DMS153 (cell line): ENCODE results near the gene SEC23A.
A peak's percentile ranks its signal among the peaks of the same experiment; 100 is the strongest.
"Not testable (repeated sequence)": the region's sequence is repeated elsewhere in the genome, so short reads cannot be mapped to it uniquely, and the experiment has no call there.

Experiments used
- DNase-seq: peaks from one replicate; lab custom pipeline; 2025; lab: John Stamatoyannopoulos, UW

Gene SEC23A

GRCh38 chr14:39102969-39103957, at the start of gene SEC23A:
SEC23A (minus strand) TSS chr14:39103235; CDS start chr14:39096118, 7,117 bp downstream.
- DNase-seq = peak; percentile 54

DNA sequence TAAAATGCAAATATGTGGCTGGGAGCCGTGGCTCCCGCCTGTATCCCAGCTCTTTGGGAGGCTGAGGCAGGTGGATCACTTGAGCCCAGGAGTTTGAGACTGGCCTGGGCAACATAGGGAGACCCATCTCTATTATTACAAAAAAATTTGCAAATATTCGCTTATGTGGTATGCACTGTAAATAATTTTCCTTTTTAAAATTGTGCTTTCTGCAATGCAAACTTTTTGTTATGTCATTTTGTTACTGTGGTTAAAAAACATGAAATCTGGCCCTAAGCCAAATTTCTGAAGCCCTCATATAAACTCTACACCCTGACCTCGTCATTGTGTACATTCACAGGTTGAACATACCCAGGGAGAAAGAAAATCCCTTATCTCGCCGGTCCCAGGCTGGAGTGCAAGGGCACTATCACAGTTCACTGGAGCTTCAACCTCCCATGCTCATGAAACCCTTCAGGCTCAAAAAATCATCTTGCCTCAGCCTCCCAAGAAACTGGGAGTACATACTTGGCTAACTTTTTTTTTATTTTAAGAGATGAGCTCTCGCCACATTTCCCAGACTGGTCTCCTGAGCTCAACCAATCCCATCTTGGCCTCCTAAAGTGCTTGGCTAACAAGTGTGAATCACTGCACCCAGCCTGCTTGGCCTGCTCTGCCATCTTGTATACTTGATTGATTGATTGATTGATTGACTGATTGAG, 42.4 kb upstream of the SEC23A start:
- no peak for DNase-seq

- DNase-seq = not testable (repeated sequence)
Measured at GRCh38 chr14:39143226-39143625, 40.2 kb upstream of the SEC23A start.

DNA sequence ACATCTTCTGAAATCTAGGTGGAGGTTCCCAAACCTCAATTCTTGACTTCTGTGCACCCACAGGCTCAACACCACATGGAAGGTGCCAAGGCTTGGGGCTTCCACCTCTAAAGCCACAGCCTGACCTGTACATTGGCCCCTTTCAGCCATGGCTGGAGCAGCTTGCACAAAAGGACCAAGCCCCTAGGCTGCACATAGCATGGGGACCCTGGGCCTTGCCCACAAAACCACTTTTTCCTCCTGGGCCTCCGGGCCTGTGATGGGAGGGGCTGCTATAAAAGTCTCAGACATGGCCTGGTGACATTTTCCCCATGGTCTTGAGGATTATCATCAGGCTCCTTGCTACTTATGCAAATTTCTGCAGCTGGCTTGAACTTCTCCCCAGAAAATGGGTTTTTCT, 38.6 kb upstream of the SEC23A start:
- not testable (repeated sequence) for DNase-seq

GRCh38 chr14:39140170-39140569, 37.1 kb upstream of the SEC23A start:
- no peak for DNase-seq

DNA sequence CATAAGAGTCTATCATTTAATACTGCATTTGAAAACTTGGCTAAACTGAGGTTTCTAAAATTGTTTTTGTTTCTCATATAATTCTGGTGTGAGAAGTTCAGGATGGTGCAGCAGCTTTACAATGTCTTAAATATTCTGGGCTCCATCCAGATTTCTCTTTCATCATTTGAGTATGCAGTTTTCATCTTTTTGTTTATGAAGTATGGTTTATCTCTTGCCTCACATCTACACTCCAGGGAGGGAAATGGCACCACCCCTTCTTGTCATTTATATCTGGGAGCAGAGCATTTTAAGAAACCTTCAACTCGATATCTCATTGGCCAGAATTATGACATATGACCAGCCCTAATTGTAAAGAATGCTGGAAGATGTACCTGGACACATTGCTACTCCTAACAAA, 35.4 kb upstream of the SEC23A start:
- no peak for DNase-seq

DNA sequence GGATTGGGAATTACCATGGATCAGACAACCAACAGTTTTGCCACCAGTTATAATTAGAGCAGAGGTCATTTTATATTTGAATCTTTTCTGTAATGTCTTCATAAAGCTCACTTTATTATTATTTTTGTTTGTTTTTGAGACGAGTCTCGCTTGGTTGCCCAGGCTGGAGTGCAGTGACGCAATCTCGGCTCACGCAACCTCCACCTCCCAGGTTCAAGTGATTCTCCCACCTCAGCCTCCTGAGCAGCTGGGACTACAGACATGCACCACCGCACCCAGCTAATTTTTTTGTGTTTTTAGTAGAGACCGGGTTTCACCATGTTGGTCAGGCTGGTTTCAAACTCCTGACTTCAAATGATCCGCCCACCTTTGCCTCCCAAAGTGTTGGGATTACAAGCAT, 34.8 kb upstream of the SEC23A start:
- not testable (repeated sequence) for DNase-seq

DNA sequence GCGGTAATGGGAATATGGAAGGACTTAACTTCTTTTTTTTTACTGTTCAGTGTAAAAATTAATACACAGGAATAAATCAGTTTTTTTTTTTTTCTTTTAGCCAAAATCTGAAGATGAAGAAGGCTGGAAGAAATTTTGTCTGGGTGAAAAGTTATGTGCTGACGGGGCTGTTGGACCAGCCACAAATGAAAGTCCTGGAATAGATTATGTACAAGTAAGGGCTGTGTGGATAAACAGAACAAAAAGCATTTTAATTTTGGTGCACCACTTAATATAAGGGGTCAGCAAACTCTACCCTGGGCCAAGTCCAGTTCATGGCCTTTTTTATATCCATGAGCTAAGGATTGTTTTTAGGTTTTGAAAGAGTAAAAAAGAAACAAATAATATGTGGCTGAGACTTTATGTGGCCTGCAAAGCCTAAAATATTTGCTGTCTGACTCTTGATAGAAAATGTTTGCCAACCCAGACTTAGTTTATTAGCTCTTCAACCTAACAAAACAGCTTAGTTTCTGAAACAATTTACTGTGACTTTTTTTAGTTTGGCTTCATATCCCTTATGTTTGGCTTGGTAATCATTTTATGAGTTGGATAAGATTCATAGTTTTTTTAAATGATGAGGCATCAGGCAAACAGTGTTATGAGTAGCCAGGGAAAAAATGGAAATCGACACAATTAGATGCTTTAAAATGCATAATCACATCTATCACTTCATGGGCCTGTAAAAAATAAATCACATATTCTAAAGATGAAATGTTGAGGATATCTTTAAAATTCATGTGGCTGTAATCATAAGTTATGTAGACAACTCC, 19.5 kb upstream of the SEC23A start:
- no peak for DNase-seq

- DNase-seq = peak; percentile 94
Measured at GRCh38 chr14:39114073-39114838, 11.2 kb upstream of the SEC23A start, which contains the start of gene GEMIN2. GEMIN2 (plus strand) TSS chr14:39114323; CDS start chr14:39114339, 16 bp downstream.

DNA sequence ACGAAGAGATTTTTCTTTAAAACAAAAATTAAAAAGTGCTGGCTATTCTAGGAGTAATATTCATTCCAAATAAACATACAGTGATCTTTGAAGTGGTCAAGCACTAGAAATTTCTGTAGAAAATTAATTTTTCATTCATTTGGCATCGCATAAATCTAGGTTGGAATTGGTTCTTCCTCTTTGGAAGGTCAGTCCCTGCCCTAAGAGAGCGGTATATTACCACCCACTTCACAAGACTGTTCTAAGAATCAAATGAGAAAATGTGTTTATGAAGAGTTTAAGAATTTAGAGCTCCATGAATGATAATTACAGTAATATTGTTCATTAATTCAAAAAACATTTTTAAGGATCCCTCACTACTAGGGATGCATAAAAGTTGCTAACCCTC, 10.6 kb upstream of the SEC23A start:
- no peak for DNase-seq

GRCh38 chr14:39109893-39110715, 7.1 kb upstream of the SEC23A start:
- no peak for DNase-seq

- DNase-seq = no peak
Measured at GRCh38 chr14:39108791-39109190, 5.8 kb upstream of the SEC23A start.

DNA sequence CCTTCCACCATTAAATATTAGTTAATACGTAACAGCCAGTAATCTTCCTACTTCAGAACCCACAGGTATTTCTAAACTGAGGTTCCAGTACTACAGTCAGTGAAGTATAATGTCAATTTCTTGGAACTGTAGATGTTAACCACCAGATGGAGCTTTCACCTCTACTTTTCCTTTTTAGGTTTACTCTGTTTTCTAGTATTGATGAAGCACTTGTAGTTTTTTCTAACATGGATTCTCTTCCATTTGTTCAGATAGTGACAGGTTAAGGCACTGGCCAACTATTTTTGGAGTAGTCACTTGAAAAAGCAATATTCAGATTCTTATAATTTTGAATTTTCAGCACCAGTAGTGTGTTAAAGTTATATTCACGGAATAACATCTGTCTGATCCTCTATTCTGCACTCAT, 4.6 kb upstream of the SEC23A start:
- no peak for DNase-seq

GRCh38 chr14:39104078-39104801, 1.2 kb upstream of the SEC23A start:
- not testable (repeated sequence) for DNase-seq

DNA sequence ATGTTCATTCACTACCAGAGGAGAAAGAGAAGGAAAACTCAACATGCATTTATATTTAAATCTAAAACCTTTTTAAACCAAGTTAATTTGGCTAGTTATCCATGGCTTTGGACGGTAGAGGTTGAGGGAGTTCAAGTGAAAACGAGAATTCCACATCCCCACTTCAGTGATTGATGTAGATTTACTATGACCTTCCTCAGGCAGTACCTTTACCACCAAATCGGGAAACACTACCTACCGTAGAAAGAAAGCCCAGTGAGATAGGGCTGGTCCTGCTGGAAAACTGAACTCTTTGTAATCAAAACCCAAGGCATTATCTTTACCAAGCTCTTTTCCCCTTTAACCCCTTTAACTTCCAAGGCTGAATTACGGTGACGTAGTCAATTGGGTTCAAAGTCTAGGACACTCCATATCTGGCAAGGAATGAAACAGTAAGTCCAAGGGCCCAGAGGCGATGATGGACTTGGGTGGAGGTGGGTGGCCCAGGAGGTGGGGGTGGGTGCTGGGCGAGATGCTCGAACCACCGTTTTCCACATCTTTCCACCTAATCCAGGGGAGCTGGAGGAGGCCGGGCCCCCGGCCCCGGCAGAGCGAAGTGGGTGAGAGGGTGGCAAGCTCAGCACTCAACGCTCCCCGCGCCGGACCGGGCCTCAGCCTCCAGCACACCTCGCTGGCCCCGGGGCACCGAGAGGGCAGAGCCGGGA, 618 bp downstream of the SEC23A start:
- no peak for DNase-seq

- no peak for DNase-seq
Measured at GRCh38 chr14:39099748-39100147, 3.3 kb downstream of the SEC23A start.

DNA sequence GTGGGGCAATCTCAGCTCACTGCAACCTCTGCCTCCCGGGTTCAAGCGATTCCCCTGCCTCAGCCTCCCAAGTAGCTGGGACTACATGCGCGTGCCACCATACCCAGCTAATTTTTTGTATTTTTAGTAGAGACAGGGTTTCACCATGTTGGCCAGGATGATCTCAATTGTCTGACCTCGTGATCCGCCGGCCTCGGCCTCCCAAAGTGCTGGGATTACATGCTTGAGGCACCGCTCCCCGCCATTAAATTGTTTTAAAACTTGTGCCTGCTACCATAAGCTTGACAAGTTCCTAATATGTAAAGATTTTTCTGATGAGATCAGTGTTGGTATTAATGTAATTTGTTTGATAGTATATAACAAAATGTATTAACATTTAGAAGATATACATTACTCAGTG, 3.8 kb downstream of the SEC23A start:
- not testable (repeated sequence) for DNase-seq

GRCh38 chr14:39097159-39097558, 5.9 kb downstream of the SEC23A start:
- DNase-seq = no peak

GRCh38 chr14:39094515-39094914, 8.5 kb downstream of the SEC23A start:
- no peak for DNase-seq
